ENCODE data around the gene ZP3. TPM values are rescaled to one million over a fixed set of nuclear protein-coding genes. Genes with fewer than 3 reads are reported as not detected.
"Not testable (repeated sequence)": the region's sequence is repeated elsewhere in the genome, so short reads cannot be mapped to it uniquely, and the experiment has no call there.

ZP3 gene
- total RNA-seq, 1 experiment from 2014 or later, result 14.2 TPM

DNA sequence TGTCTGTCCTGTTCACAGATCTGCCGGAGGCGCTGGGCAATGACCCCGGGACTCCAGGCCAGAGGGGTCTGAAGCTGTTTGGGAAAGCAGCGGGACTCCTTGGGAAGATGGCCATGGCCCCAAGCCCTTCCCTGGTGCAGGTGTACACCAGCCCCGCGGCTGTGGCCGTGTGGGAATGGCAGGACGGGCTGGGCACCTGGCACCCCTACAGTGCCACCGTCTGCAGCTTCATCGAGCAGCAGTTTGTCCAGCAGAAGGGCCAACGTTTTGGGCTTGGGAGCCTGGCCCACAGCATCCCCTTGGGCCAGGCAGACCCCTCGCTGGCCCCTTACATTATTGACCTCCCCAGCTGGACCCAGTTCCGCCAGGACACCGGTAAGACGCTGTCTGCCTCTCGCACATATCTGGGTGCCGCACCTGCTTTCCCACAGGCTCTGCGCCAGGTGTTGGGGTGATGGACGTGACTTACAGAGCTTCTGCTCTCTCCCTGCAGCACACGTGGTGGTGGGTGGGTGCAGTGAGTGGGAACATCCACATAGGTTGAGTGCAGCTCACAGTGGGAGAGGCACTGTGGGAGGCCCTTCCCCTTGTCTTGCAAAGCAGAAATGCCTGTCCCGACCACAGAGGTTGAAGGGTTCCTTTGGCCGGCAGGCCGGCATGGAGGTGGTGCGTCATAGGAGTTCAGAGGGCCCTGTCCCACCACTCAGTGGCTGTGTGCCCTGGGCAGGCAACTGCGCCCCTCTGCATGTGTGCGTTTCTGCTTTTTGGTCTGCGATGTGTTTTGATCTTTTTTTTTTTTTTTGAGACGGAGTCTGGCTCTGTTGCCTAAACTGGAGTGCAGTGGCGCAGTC, 55.9 kb downstream of the ZP3 start:
- intact Hi-C loops (cut with micrococcal nuclease; ENCODE audit: unreplicated experiment); CTCF ChIA-PET; H3K79me2 ChIP-seq (ENCODE audit: low read depth); H2AFZ ChIP-seq; H3K36me3 ChIP-seq (ENCODE audit: low read depth); H3K9me2 ChIP-seq (ENCODE audit: insufficient read depth); DNase-seq; BruUV-seq (replicated peaks); H3K4me3 ChIP-seq; POLR2A ChIA-PET (ENCODE audit: unreplicated experiment); H3K4me2 ChIP-seq; H4K20me1 ChIP-seq (ENCODE audit: insufficient read depth); H3K4me1 ChIP-seq (replicated peaks; ENCODE audit: insufficient read depth); H3K9me3 ChIP-seq (ENCODE audit: insufficient read depth, low read depth); H3K27me3 ChIP-seq (ENCODE audit: insufficient read depth, low read depth); H3F3A ChIP-seq (ENCODE audit: insufficient read depth, low read depth): not testable (repeated sequence)
- H3K27ac ChIP-seq, result peak overlapping the region; percentile 19; the same call in 1 of the 2 replicates

DNA sequence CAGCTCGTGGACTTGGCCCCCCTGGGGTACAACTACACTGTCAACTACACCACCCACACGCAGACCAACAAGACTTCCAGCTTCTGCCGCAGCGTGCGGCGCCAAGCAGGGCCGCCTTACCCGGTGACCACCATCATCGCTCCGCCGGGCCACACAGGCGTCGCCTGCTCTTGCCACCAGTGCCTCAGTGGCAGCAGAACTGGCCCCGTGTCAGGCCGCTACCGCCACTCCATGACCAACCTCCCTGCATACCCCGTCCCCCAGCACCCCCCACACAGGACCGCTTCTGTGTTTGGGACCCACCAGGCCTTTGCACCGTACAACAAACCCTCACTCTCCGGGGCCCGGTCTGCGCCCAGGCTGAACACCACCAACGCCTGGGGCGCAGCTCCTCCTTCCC, 57.9 kb downstream of the ZP3 start:
- POLR2A ChIA-PET (ENCODE audit: unreplicated experiment); H3K27ac ChIP-seq; H3K27me3 ChIP-seq (ENCODE audit: insufficient read depth, low read depth); CTCF ChIA-PET; H3K36me3 ChIP-seq (ENCODE audit: low read depth); H2AFZ ChIP-seq; intact Hi-C loops (cut with micrococcal nuclease; ENCODE audit: unreplicated experiment); H3F3A ChIP-seq (ENCODE audit: insufficient read depth, low read depth); DNase-seq; H3K4me1 ChIP-seq (replicated peaks; ENCODE audit: insufficient read depth); H3K4me2 ChIP-seq; H4K20me1 ChIP-seq (ENCODE audit: insufficient read depth); H3K4me3 ChIP-seq; H3K9me2 ChIP-seq (ENCODE audit: insufficient read depth); H3K9me3 ChIP-seq (ENCODE audit: insufficient read depth, low read depth); H3K79me2 ChIP-seq (ENCODE audit: low read depth): not testable (repeated sequence)
- TSS peak; percentile 10 for BruUV-seq (replicated peaks)

DNA sequence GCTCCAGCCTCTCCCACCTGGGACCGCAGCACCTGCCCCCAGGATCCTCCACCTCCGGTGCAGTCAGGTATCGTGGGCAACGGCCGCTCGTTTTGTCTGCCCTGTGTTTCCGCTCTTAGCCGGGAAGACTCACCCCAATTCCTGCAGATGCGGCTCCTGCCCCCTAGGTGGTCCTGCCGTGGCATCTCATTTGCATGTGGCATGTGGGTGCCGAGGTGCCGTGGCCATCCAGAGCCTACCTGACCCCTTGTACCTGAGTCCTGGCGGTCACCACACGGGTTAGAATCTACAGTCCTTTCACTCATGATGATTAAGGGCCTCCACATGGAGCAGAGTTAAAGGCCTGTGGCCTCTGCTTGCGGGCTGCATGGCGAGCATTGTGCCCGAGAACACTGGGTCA, 58.3 kb downstream of the ZP3 start:
- H3K79me2 ChIP-seq (ENCODE audit: low read depth), result not testable (repeated sequence)

DNA sequence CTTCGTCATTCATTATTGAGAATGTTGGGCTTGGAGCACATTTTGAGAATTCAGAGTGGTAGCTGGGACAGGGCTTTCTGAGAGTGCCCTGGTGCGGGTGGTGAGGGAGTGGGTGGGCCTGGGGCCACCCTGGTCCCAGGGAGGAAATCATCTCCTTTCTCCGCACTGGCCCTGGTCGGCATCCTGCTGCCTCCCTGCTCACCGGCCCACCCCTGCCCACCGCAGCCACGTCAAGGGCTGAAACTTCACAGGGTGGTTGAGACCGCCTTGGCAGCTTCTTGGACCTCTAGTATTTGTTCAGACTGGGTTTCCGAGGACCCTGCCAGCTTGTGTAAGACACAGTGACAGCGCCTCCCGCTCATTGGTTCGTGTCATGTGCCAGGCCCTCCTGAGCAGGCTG, 59.7 kb downstream of the ZP3 start:
- H3K4me2 ChIP-seq; H3K27me3 ChIP-seq (ENCODE audit: insufficient read depth, low read depth); H3F3A ChIP-seq (ENCODE audit: insufficient read depth, low read depth); intact Hi-C loops (cut with micrococcal nuclease; ENCODE audit: unreplicated experiment); H3K27ac ChIP-seq; POLR2A ChIA-PET (ENCODE audit: unreplicated experiment); H3K79me2 ChIP-seq (ENCODE audit: low read depth); BruUV-seq (replicated peaks); H3K4me1 ChIP-seq (replicated peaks; ENCODE audit: insufficient read depth); H3K9me2 ChIP-seq (ENCODE audit: insufficient read depth); H3K9me3 ChIP-seq (ENCODE audit: insufficient read depth, low read depth); H3K36me3 ChIP-seq (ENCODE audit: low read depth); DNase-seq; H3K4me3 ChIP-seq; CTCF ChIA-PET; H2AFZ ChIP-seq; H4K20me1 ChIP-seq (ENCODE audit: insufficient read depth): not testable (repeated sequence)

More for the DNA sequence above, 58.3 kb downstream of the ZP3 start:
- H3K4me2 ChIP-seq; H3K27ac ChIP-seq; H3K4me1 ChIP-seq (replicated peaks; ENCODE audit: insufficient read depth); CTCF ChIA-PET; H3K9me2 ChIP-seq (ENCODE audit: insufficient read depth); H3F3A ChIP-seq (ENCODE audit: insufficient read depth, low read depth); intact Hi-C loops (cut with micrococcal nuclease; ENCODE audit: unreplicated experiment); H3K36me3 ChIP-seq (ENCODE audit: low read depth); BruUV-seq (replicated peaks); H3K9me3 ChIP-seq (ENCODE audit: insufficient read depth, low read depth); DNase-seq; H3K27me3 ChIP-seq (ENCODE audit: insufficient read depth, low read depth); POLR2A ChIA-PET (ENCODE audit: unreplicated experiment); H3K4me3 ChIP-seq; H2AFZ ChIP-seq; H4K20me1 ChIP-seq (ENCODE audit: insufficient read depth): not testable (repeated sequence)

DNA sequence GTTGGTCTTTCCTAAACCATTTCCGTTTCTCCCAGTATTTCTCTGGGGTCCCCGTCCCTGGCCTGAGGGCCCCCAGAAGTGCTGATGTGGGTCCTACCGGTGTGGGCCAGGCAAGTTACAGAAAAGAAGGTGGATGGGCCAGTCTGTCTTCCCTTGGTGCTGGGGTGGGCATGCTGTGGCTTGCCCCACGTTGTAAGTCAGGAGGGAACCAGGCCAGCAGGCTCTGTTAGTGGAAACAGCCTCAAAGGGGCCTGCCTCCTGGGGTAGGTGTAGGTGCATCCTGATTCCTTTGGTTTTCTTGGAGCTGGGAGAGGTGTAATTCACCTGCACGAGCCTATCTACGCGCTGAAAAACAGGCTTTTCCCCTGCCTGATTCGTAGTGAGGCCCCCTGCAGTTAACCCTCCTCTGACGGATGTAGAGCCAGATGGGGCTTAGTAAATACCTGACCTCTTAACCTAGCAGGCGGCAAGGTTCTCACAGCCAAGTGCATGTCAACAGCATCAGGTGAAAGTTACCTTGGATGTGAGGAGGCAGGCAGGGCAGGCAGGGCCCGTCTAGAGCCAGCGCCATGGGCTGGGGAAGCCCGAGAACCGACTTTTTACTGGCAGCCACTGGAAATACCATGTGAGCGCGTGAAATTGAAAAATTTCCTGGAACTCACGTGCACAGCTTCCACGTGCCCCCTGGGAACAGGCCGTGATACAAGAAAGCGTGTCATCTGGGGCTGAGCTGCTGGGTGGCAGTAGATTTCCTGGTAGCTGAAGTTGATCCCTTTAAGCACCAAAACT, 61.3 kb downstream of the ZP3 start:
- H2AFZ ChIP-seq; H3K36me3 ChIP-seq (ENCODE audit: low read depth); intact Hi-C loops (cut with micrococcal nuclease; ENCODE audit: unreplicated experiment); DNase-seq; H3K27me3 ChIP-seq (ENCODE audit: insufficient read depth, low read depth); H3K9me3 ChIP-seq (ENCODE audit: insufficient read depth, low read depth); H3K4me3 ChIP-seq; H3K79me2 ChIP-seq (ENCODE audit: low read depth); H3K4me2 ChIP-seq; H3K4me1 ChIP-seq (replicated peaks; ENCODE audit: insufficient read depth); H3F3A ChIP-seq (ENCODE audit: insufficient read depth, low read depth); H3K27ac ChIP-seq; CTCF ChIA-PET; H4K20me1 ChIP-seq (ENCODE audit: insufficient read depth); H3K9me2 ChIP-seq (ENCODE audit: insufficient read depth); BruUV-seq (replicated peaks): not testable (repeated sequence)
- POLR2A ChIA-PET (ENCODE audit: unreplicated experiment), result interaction anchor here (0.6 kb wide), 1 partner anchor 118 kb away, joined by 3 read pairs; no protein-coding TSS in a partner anchor

DNA sequence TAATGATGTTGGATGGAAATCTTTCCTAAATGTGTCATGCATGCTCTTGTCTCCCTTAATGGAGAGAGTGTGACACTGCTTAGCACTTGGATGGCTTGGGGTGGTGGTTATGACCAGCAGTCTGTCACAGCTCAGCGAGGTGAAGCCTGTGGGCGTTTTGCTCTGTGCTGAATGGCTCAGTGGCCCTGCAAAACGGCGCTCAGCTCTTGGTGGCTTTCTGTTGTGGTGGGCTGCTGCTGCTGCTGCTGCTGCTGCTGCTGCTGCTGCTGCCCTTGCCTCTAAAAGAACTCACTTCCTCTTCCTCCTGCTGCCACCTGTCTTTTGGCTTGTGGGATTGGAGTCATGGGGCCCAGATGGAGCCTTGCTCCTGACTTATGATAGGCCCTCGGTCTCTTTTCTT, 61.9 kb downstream of the ZP3 start:
- BruUV-seq (replicated peaks); H3F3A ChIP-seq (ENCODE audit: insufficient read depth, low read depth); H4K20me1 ChIP-seq (ENCODE audit: insufficient read depth); H3K9me3 ChIP-seq (ENCODE audit: insufficient read depth, low read depth); H3K27me3 ChIP-seq (ENCODE audit: insufficient read depth, low read depth); H3K27ac ChIP-seq; H2AFZ ChIP-seq; intact Hi-C loops (cut with micrococcal nuclease; ENCODE audit: unreplicated experiment); CTCF ChIA-PET; H3K9me2 ChIP-seq (ENCODE audit: insufficient read depth); H3K4me1 ChIP-seq (replicated peaks; ENCODE audit: insufficient read depth); DNase-seq; H3K36me3 ChIP-seq (ENCODE audit: low read depth); H3K4me2 ChIP-seq; H3K79me2 ChIP-seq (ENCODE audit: low read depth); H3K4me3 ChIP-seq: not testable (repeated sequence)
- POLR2A ChIA-PET (ENCODE audit: unreplicated experiment), result interaction anchor here (0.6 kb wide), 1 partner anchor 118 kb away, joined by 3 read pairs; no protein-coding TSS in a partner anchor

DNA sequence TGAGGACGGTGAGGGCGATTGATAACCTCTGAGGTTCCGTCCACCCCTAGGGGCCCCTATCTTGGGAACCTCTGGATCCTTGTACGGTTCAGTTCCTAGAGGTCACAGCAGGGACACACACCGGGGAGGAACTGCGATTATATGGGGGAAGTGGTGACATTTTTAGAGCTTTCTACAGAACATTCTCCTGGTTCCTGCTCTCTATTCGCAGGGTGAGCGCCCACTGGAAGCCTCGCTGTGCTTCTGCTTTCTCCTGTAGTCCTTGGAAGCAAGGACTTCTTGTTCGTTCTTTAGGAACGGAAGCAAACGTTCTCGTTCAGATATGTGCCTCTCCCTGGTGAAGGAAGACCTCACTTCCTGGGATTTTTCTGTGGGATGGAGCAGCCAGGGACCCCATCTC, 63.2 kb downstream of the ZP3 start:
- H3K4me1 ChIP-seq (replicated peaks; ENCODE audit: insufficient read depth); H3F3A ChIP-seq (ENCODE audit: insufficient read depth, low read depth); H3K27me3 ChIP-seq (ENCODE audit: insufficient read depth, low read depth); H4K20me1 ChIP-seq (ENCODE audit: insufficient read depth); H3K4me3 ChIP-seq; intact Hi-C loops (cut with micrococcal nuclease; ENCODE audit: unreplicated experiment); CTCF ChIA-PET; H3K36me3 ChIP-seq (ENCODE audit: low read depth); H3K79me2 ChIP-seq (ENCODE audit: low read depth); BruUV-seq (replicated peaks); H3K4me2 ChIP-seq; H3K9me2 ChIP-seq (ENCODE audit: insufficient read depth); H3K9me3 ChIP-seq (ENCODE audit: insufficient read depth, low read depth); DNase-seq; H2AFZ ChIP-seq; H3K27ac ChIP-seq; POLR2A ChIA-PET (ENCODE audit: unreplicated experiment): not testable (repeated sequence)

Measured in PC-9 (cell line).